ENCODE results near the gene MPG.

GRCh38 chr16:62968-63391 lies 15.0 kb upstream of the MPG start:
- TF ChIP-seq EZH2phosphoT487 (conservative IDR thresholded peaks at IDR 0.05; ENCODE audit: low read length) (no peak), CTCF (IDR thresholded peaks at IDR 0.05; ENCODE audit: insufficient read depth, low read length, poor library complexity, severe bottlenecking) (no peak)
